GM12878 (cell line): Measurements from ENCODE around the gene TPBG.

Source experiments
- CEBPB ChIP-seq, 2 experiments: fragments of 150-350 bp in 1 of 2; IDR thresholded peaks; 2 replicates each; pipeline ENCODE4 v1.6.1; 2012 to 2014; ENCODE audit warnings: low read depth in 2 of 2, low read length in 2 of 2, borderline replicate concordance in 1 of 2, inconsistent platforms in 1 of 2
- EP300 ChIP-seq, 2 experiments: fragments of 150-350 bp in 1 of 2; IDR thresholded peaks; 2 replicates each; pipeline ENCODE4 v1.6.1; 2011 to 2012; ENCODE audit warnings: low read depth in 2 of 2, low read length in 2 of 2, borderline replicate concordance in 1 of 2, improper control_type of control experiment in 1 of 2, inconsistent platforms in 1 of 2; ENCODE audit not compliant: control insufficient read depth in 1 of 2
- EZH2 ChIP-seq: IDR thresholded peaks from 2 replicates; pipeline ENCODE4 v1.6.1; 2012; ENCODE audit warnings: low read depth, mild to moderate bottlenecking, control low read depth, inconsistent platforms, low read length, borderline replicate concordance; ENCODE audit not compliant: control insufficient read depth
- MEF2A ChIP-seq: IDR thresholded peaks from 2 replicates; pipeline ENCODE4 v1.6.1; 2011; ENCODE audit warnings: low read depth, mild to moderate bottlenecking, low read length, moderate library complexity; ENCODE audit not compliant: insufficient read depth
- NFXL1 ChIP-seq: fragments of 450-650 bp; IDR thresholded peaks from 2 replicates; pipeline ENCODE4 v1.6.1; 2017; ENCODE audit warnings: antibody characterized with exemption, mild to moderate bottlenecking, borderline replicate concordance
- NR2F1 ChIP-seq: fragments of 450-650 bp; conservative IDR thresholded peaks from 2 replicates; pipeline ENCODE4 v1.6.1; 2017; ENCODE audit warnings: mild to moderate bottlenecking
- PAX5 ChIP-seq: IDR thresholded peaks from 2 replicates; pipeline ENCODE4 v1.6.1; 2011; ENCODE audit warnings: low read depth, low read length, borderline replicate concordance
- STAT3 ChIP-seq: IDR thresholded peaks from 2 replicates; pipeline ENCODE4 v1.6.1; 2011; ENCODE audit warnings: low read depth, low read length, improper control_type of control experiment
- TAF1 ChIP-seq: IDR thresholded peaks from 2 replicates; pipeline ENCODE4 v1.6.1; 2011; ENCODE audit warnings: mild to moderate bottlenecking, low read depth, low read length, borderline replicate concordance
- USF1 ChIP-seq: IDR thresholded peaks from 2 replicates; pipeline ENCODE4 v1.6.1; 2011; ENCODE audit warnings: borderline replicate concordance, low read depth, mild to moderate bottlenecking, moderate library complexity, mixed read lengths, low read length; ENCODE audit not compliant: insufficient read depth; ENCODE audit errors: extremely low read length
- TF ChIP-seq, protein P1 (sequence below): IDR thresholded peaks from 2 replicates; pipeline ENCODE4 v1.6.1; 2011; ENCODE audit warnings: low read depth, low read length, improper control_type of control experiment, borderline replicate concordance
- TF ChIP-seq, protein P2 (sequence below), 3 experiments: IDR thresholded peaks in 2 of 3; conservative IDR thresholded peaks in 1 of 3; 2 replicates each; pipeline ENCODE4 v1.5.1; 2011; ENCODE audit warnings: low read depth in 3 of 3, low read length in 3 of 3, mild to moderate bottlenecking in 3 of 3, control low read depth in 2 of 3, moderate library complexity in 2 of 3, inconsistent platforms in 1 of 3, mixed read lengths in 1 of 3; ENCODE audit not compliant: control insufficient read depth in 2 of 3, insufficient read depth in 1 of 3; ENCODE audit errors: extremely low read depth in 1 of 3
- TF ChIP-seq, protein P3 (sequence below): IDR thresholded peaks from 2 replicates; pipeline ENCODE4 v1.6.1; 2011; ENCODE audit warnings: mild to moderate bottlenecking, low read depth, low read length, moderate library complexity; ENCODE audit not compliant: insufficient replicate concordance

- TF ChIP-seq, protein P1, sequence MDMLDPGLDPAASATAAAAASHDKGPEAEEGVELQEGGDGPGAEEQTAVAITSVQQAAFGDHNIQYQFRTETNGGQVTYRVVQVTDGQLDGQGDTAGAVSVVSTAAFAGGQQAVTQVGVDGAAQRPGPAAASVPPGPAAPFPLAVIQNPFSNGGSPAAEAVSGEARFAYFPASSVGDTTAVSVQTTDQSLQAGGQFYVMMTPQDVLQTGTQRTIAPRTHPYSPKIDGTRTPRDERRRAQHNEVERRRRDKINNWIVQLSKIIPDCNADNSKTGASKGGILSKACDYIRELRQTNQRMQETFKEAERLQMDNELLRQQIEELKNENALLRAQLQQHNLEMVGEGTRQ = no peak
- TF ChIP-seq STAT3 (no peak), USF1 (no peak), EZH2 (no peak), NFXL1 (no peak), EP300 (IDR thresholded peaks at IDR 0.05; ENCODE audit: borderline replicate concordance in 1 of 2, control insufficient read depth in 1 of 2, low read depth in 2 of 2, low read length in 2 of 2) (no peak), MEF2A (no peak), PAX5 (no peak), NR2F1 (no peak), CEBPB (IDR thresholded peaks at IDR 0.05; ENCODE audit: borderline replicate concordance in 1 of 2, low read depth in 2 of 2, low read length in 2 of 2) (no peak), TAF1 (no peak)
- TF ChIP-seq, protein P2, sequence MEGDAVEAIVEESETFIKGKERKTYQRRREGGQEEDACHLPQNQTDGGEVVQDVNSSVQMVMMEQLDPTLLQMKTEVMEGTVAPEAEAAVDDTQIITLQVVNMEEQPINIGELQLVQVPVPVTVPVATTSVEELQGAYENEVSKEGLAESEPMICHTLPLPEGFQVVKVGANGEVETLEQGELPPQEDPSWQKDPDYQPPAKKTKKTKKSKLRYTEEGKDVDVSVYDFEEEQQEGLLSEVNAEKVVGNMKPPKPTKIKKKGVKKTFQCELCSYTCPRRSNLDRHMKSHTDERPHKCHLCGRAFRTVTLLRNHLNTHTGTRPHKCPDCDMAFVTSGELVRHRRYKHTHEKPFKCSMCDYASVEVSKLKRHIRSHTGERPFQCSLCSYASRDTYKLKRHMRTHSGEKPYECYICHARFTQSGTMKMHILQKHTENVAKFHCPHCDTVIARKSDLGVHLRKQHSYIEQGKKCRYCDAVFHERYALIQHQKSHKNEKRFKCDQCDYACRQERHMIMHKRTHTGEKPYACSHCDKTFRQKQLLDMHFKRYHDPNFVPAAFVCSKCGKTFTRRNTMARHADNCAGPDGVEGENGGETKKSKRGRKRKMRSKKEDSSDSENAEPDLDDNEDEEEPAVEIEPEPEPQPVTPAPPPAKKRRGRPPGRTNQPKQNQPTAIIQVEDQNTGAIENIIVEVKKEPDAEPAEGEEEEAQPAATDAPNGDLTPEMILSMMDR (IDR thresholded peaks at IDR 0.05 in 2 of 3, conservative IDR thresholded peaks at IDR 0.05 in 1 of 3; ENCODE audit: control insufficient read depth in 2 of 3, extremely low read depth in 1 of 3, insufficient read depth in 1 of 3, low read depth in 3 of 3, low read length in 3 of 3) = no peak
- TF ChIP-seq, protein P3, sequence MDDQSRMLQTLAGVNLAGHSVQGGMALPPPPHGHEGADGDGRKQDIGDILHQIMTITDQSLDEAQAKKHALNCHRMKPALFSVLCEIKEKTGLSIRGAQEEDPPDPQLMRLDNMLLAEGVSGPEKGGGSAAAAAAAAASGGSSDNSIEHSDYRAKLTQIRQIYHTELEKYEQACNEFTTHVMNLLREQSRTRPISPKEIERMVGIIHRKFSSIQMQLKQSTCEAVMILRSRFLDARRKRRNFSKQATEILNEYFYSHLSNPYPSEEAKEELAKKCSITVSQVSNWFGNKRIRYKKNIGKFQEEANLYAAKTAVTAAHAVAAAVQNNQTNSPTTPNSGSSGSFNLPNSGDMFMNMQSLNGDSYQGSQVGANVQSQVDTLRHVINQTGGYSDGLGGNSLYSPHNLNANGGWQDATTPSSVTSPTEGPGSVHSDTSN = no peak
Measured at GRCh38 chr6:82413868-82414267, 50.3 kb downstream of the TPBG start.
